Adrenal gland (tissue), 12 donors: ENCODE data around the gene OR5AU1. TPM values are rescaled to one million over a fixed set of nuclear protein-coding genes. Genes with fewer than 3 reads are reported as not detected.

Source experiments
- DNase-seq, 7 donors: peaks; one replicate each; pipeline ENCODE4 v3.0.0-alpha.2; 2019 to 2020
- H3K27ac ChIP-seq, 5 donors: fragments of 200-600 bp; sonication (generic) in 4 of 5; 1 replicate in 3 of 5; 2 replicates in 2 of 5; pipeline versions ENCODE4 v1.5.1 to v1.8.0; 2016 to 2020; ENCODE audit warnings: mild to moderate bottlenecking in 1 of 5
- H3K27me3 ChIP-seq: fragments of 200-600 bp; 2 replicates; pipeline ENCODE4 v1.8.0; 2021
- H3K36me3 ChIP-seq, 2 donors: fragments of 200-600 bp; replicated peaks in 1 of 2; 1 replicate in 1 of 2; 2 replicates in 1 of 2; pipeline versions ENCODE4 v1.5.1 to v1.8.0; 2018 to 2022
- H3K4me1 ChIP-seq, 2 donors: fragments of 200-600 bp; replicated peaks in 1 of 2; 1 replicate in 1 of 2; 2 replicates in 1 of 2; pipeline versions ENCODE4 v1.5.1 to v1.8.0; 2018 to 2021
- H3K4me3 ChIP-seq, 4 donors: fragments of 200-600 bp; sonication (generic) in 3 of 4; one replicate each; pipeline ENCODE4 v1.5.1; 2016 to 2018
- H3K9me3 ChIP-seq, 3 donors: fragments of 200-600 bp; sonication (generic) in 1 of 3; replicated peaks in 1 of 3; 1 replicate in 2 of 3; 2 replicates in 1 of 3; pipeline versions ENCODE4 v1.5.1 to v1.8.0; 2016 to 2021
- POLR2A ChIP-seq, 2 donors: fragments of 450-650 bp; IDR thresholded peaks; one replicate each; pipeline ENCODE4 v1.6.1; 2017; ENCODE audit warnings: antibody characterized with exemption in 2 of 2, mild to moderate bottlenecking in 2 of 2, moderate library complexity in 1 of 2
- WGBS, 4 donors: extraction: QIAGEN DNeasy Blood & Tissue Kit in 2 of 4; methylation state at CpG; one replicate each; pipeline versions ENCODE4 v1.1.5 to v1.1.7; 2013 to 2017; 5-methylcytosine and 5-hydroxymethylcytosine counted together
- intact Hi-C, 2 donors: fragments of 100-400 bp; cut with DNase I; formaldehyde crosslinking; loops; one replicate each; pipeline versions ENCODE4 v1.14.1 to v1.15.0; 2022 to 2023
- polyA plus RNA-seq, 3 donors: library from polyadenylated mRNA; stranded (reverse); fragments of 200-250 nt in 2 of 3; fragments of 350-450 nt in 1 of 3; fragmentation: Illumina TruSeq in 1 of 3; extraction: RNeasy Lipid Tissue Mini Kit (QIAGEN cat#74804) in 1 of 3; gene quantifications; one replicate each; pipeline ENCODE4 v1.2.3, GENCODE V29; 2013 to 2014
- total RNA-seq, 9 donors: library from RNA; depleted of rRNA in 4 of 9; stranded (reverse); fragments of >200 nt in 4 of 9; fragments of 120-200 nt in 1 of 9; fragmentation: NEBNext Ultra II Directional in 1 of 9; extraction: Animal tissue kit (Norgen Biotek cat#: 25700) in 1 of 9; gene quantifications; one replicate each; pipeline versions ENCODE4 v1.1.0 to v1.2.4, GENCODE V29; 2013 to 2023
- TF ChIP-seq, protein P1 (sequence below), 6 experiments: fragments of 450-650 bp in 4 of 6; fragments of 200-600 bp in 2 of 6; sonication (generic) in 1 of 6; IDR thresholded peaks; 1 replicate in 5 of 6; 2 replicates in 1 of 6; pipeline versions ENCODE4 v1.5.1 to v1.8.0; 2016 to 2021; ENCODE audit warnings: antibody characterized with exemption in 6 of 6, mild to moderate bottlenecking in 2 of 6, moderate library complexity in 1 of 6
- donor health status: healthy with polysubstance abuse.
- donor health status: Bipolar disorder and iron deficiency.
- donor health status: DM: yes; HTN: yes; CAD: no.
- donor health status: DM: no; HTN: no; CAD: no.
- donor health status: DM: no; HTN: no; CAD: no.
- donor health status: DM: yes; HTN: yes; CAD: no.

Gene OR5AU1
- total and polyA plus RNA-seq, 12 donors, result not detected

DNA sequence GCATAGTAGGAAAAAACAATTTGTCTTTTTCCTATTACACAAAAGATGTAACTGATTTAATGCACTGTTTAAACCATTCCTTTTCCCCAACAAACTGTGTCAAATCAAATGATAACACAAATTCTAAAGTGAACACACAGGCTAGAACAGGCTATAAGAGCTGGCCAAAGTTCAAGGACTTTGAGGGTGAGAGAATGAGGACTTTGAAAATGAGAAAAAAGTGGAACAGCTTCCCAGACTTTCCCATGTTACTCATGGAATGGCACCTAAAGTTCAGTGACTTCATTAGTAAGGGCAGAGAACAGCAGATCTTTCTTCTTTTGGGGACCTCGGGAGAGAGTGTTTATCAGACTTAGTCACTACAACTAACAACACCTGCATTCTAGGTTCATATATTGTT is 32.4 kb downstream of the OR5AU1 start:
- intact Hi-C loops, result no loop called here
- 55 to 90% (median 61%) methylated on average over 1 of the region's 1 CpG for WGBS, 4 donors
- no peak overlapping the region for H3K4me3 ChIP-seq
- H3K36me3 ChIP-seq, result no peaks in the 10 kb centered on the region
- TF ChIP-seq, protein P1, sequence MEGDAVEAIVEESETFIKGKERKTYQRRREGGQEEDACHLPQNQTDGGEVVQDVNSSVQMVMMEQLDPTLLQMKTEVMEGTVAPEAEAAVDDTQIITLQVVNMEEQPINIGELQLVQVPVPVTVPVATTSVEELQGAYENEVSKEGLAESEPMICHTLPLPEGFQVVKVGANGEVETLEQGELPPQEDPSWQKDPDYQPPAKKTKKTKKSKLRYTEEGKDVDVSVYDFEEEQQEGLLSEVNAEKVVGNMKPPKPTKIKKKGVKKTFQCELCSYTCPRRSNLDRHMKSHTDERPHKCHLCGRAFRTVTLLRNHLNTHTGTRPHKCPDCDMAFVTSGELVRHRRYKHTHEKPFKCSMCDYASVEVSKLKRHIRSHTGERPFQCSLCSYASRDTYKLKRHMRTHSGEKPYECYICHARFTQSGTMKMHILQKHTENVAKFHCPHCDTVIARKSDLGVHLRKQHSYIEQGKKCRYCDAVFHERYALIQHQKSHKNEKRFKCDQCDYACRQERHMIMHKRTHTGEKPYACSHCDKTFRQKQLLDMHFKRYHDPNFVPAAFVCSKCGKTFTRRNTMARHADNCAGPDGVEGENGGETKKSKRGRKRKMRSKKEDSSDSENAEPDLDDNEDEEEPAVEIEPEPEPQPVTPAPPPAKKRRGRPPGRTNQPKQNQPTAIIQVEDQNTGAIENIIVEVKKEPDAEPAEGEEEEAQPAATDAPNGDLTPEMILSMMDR (IDR thresholded peaks at IDR 0.05), result no peak
- no peak for TF ChIP-seq POLR2A (IDR thresholded peaks at IDR 0.05)
- H3K27me3 ChIP-seq, result no peaks in the 10 kb centered on the region
- H3K9me3 ChIP-seq, result no peaks in the 10 kb centered on the region
- no peak overlapping the region for H3K27ac ChIP-seq
- no peak for DNase-seq
- no peaks in the 10 kb centered on the region for H3K4me1 ChIP-seq

DNA sequence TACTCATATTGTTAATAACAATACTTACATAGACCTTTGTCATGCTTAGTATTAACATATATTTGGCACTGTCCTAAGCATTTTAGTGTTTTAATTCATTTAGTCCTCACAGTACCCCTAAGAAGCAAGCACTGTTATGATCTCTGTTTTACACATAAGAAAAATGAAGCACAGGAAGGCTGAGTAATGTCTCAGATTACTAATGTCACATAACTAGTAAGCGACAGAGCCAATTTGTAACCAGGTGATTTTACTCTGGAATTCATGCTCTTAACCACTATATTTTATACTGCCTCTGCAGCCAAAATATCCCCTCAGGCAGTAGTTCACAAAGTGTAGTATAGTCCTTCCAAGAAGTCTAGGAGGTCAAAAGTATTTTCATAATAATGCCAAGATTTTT is 34.7 kb downstream of the OR5AU1 start:
- Histone ChIP-seq H3K4me1 (no peaks in the 10 kb centered on the region), H3K27me3 (no peaks in the 10 kb centered on the region), H3K36me3 (no peaks in the 10 kb centered on the region), H3K9me3 (no peaks in the 10 kb centered on the region), H3K4me3 (no peak overlapping the region), H3K27ac (no peak overlapping the region)
- intact Hi-C loops, result no loop called here
- no peak for TF ChIP-seq POLR2A (IDR thresholded peaks at IDR 0.05)
- TF ChIP-seq, protein P1 (IDR thresholded peaks at IDR 0.05), result no peak
- no peak for DNase-seq
- WGBS, 4 donors, result 71 to 86% (median 72%) methylated on average over 1 of the region's 1 CpG

DNA sequence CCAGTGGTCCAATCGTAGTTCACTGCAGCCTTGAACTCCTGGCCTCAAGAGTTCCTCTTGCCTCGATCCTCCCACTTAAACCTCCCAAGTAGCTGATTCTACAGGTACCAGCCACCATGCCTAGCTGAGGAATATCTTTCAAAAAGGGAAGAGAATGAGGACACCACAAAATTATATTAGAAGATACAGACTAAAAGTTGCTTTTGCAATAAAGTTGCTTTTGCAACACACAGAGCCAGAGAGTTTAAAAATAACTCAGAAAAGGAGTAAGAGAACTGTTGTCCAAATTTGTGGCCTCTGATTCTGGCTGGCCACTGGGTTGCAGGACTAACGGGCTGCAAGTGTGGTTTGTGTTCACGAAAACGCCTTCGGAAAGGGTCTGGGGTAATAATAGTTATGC is 35.2 kb downstream of the OR5AU1 start:
- intact Hi-C loops, result no loop called here
- H3K4me3 ChIP-seq, result no peak overlapping the region
- no peaks in the 10 kb centered on the region for H3K36me3 ChIP-seq
- no peak for DNase-seq
- H3K4me1 ChIP-seq, result no peaks in the 10 kb centered on the region
- TF ChIP-seq POLR2A (IDR thresholded peaks at IDR 0.05), result no peak
- TF ChIP-seq, protein P1 (IDR thresholded peaks at IDR 0.05), result no peak
- no peaks in the 10 kb centered on the region for H3K9me3 ChIP-seq
- 49 to 70% (median 60%) methylated on average over 6 of the region's 6 CpGs for WGBS, 4 donors
- no peak overlapping the region for H3K27ac ChIP-seq
- no peaks in the 10 kb centered on the region for H3K27me3 ChIP-seq

DNA sequence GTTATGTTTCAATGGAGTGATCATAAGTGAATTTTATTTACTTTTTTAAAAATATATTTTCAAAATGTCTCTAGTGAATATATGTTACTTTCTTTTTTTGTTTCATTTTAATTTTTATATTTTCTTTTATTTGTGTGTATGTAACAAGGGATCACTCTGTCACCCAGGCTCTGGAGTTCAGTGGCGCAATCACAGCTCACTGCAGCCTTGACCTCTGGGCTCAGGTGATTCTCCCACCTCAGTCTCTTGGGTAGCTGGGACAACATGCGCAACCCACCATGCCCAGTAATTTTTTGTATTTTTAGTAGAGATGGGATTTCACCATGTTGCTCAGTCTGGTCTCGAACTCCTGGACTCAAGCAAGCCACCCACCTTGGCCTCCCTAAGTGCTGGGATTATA is 36.9 kb downstream of the OR5AU1 start:
- intact Hi-C loops, result no loop called here
- H3K36me3 ChIP-seq, result no peaks in the 10 kb centered on the region
- H3K27me3 ChIP-seq, result no peaks in the 10 kb centered on the region
- WGBS, 4 donors, result 93 to 95% (median 94%) methylated on average over 3 of the region's 3 CpGs
- H3K9me3 ChIP-seq, result no peaks in the 10 kb centered on the region
- no peaks in the 10 kb centered on the region for H3K4me1 ChIP-seq
- no peak for DNase-seq
- no peak overlapping the region for H3K4me3 ChIP-seq
- TF ChIP-seq, protein P1 (IDR thresholded peaks at IDR 0.05), result no peak
- no peak for TF ChIP-seq POLR2A (IDR thresholded peaks at IDR 0.05)
- no peak overlapping the region for H3K27ac ChIP-seq
